IMR-90 (cell line): ENCODE results near the gene TBC1D23. TPM values are rescaled to one million over a fixed set of nuclear protein-coding genes. Genes with fewer than 3 reads are reported as not detected.

Source experiments
- ATAC-seq: fragments of 200-7000 bp; cut with Tn5 transposase; 2 replicates; pipeline ENCODE4 v1.9.1; 2020; ENCODE audit warnings: low read depth, mild to moderate bottlenecking, moderate library complexity
- BruUV-seq: library from RNA; stranded (reverse); fragments of 400-500 nt; replicated peaks from 2 replicates; lab custom pipeline; 2021; lab: Mats Ljungman, UMichigan
- CTCF ChIA-PET: fragments of 300-600 bp; formaldehyde crosslinking; extraction: SDS; loops from one replicate; lab custom pipeline; 2021; ENCODE audit warnings: antibody characterized with exemption; lab: Yijun Ruan, JAX
- POLR2A ChIA-PET: fragments of 300-600 bp; sonication (Branson Sonifier 250); formaldehyde crosslinking; loops from one replicate; lab custom pipeline; 2022; ENCODE audit warnings: antibody characterized with exemption; ENCODE audit not compliant: unreplicated experiment; lab: Charles Lee
- DNase-seq: peaks from one replicate; pipeline ENCODE4 v3.0.0; 2013
- H2AFZ ChIP-seq: replicated peaks from 2 replicates; pipeline ENCODE3; 2013; ENCODE audit warnings: low read length, mild to moderate bottlenecking; ENCODE audit not compliant: poor library complexity
- H2AK5ac ChIP-seq: 2 replicates; pipeline ENCODE4 v1.6.1; 2013; ENCODE audit warnings: low read depth, low read length, inconsistent platforms
- H2AK9ac ChIP-seq: replicated peaks from 2 replicates; pipeline ENCODE3; 2013; ENCODE audit warnings: mild to moderate bottlenecking, low read depth, low read length, moderate library complexity; ENCODE audit not compliant: poor library complexity
- H2BK120ac ChIP-seq: 2 replicates; pipeline ENCODE4 v1.6.1; 2013; ENCODE audit warnings: low read depth, low read length, inconsistent platforms
- H2BK15ac ChIP-seq: 3 replicates; pipeline ENCODE4 v1.6.1; 2013; ENCODE audit warnings: low read depth, low read length, inconsistent platforms
- H2BK20ac ChIP-seq: 2 replicates; pipeline ENCODE4 v1.6.1; 2013; ENCODE audit warnings: low read depth, mild to moderate bottlenecking, inconsistent platforms, low read length, moderate library complexity
- H2BK5ac ChIP-seq: 2 replicates; pipeline ENCODE4 v1.6.1; 2013; ENCODE audit warnings: mild to moderate bottlenecking, low read depth, low read length, inconsistent platforms; ENCODE audit not compliant: poor library complexity, severe bottlenecking
- H3K14ac ChIP-seq: replicated peaks from 2 replicates; pipeline ENCODE4 v1.6.1; 2013; ENCODE audit warnings: low read depth, low read length, inconsistent platforms
- H3K18ac ChIP-seq: 2 replicates; pipeline ENCODE4 v1.6.1; 2013; ENCODE audit warnings: low read depth, low read length, control low read depth
- H3K23ac ChIP-seq: 2 replicates; pipeline ENCODE4 v1.6.1; 2013; ENCODE audit warnings: low read depth, low read length, inconsistent platforms
- H3K27ac ChIP-seq: 2 replicates; pipeline ENCODE4 v1.5.1; 2013; ENCODE audit warnings: mild to moderate bottlenecking, control low read depth, low read length; ENCODE audit not compliant: insufficient read depth
- H3K27me3 ChIP-seq: 2 replicates; pipeline ENCODE4 v1.6.1; 2013; ENCODE audit warnings: low read length; ENCODE audit not compliant: control insufficient read depth, insufficient read depth
- H3K36me3 ChIP-seq: 2 replicates; pipeline ENCODE4 v1.6.1; 2013; ENCODE audit warnings: low read length, mixed read lengths; ENCODE audit not compliant: control insufficient read depth, insufficient read depth
- H3K4ac ChIP-seq: 2 replicates; pipeline ENCODE4 v1.6.1; 2013; ENCODE audit warnings: low read depth, low read length, inconsistent platforms
- H3K4me1 ChIP-seq: 2 replicates; pipeline ENCODE4 v1.6.1; 2013; ENCODE audit warnings: low read length, mixed read lengths; ENCODE audit not compliant: control insufficient read depth, insufficient read depth
- H3K4me2 ChIP-seq: 2 replicates; pipeline ENCODE4 v1.6.1; 2013; ENCODE audit warnings: low read depth, mild to moderate bottlenecking, control low read depth, low read length, moderate library complexity
- H3K4me3 ChIP-seq: 2 replicates; pipeline ENCODE4 v1.5.1; 2013; ENCODE audit warnings: low read depth, mild to moderate bottlenecking, control low read depth, low read length, moderate library complexity; ENCODE audit not compliant: insufficient read depth
- H3K56ac ChIP-seq: 2 replicates; pipeline ENCODE4 v1.6.1; 2013; ENCODE audit warnings: low read length, inconsistent platforms; ENCODE audit not compliant: insufficient read depth; ENCODE audit errors: extremely low read depth
- H3K79me1 ChIP-seq, 2 experiments: 2 replicates each; pipeline ENCODE4 v1.6.1; 2013; ENCODE audit warnings: low read length in 2 of 2, inconsistent platforms in 1 of 2, low read depth in 1 of 2
- H3K9ac ChIP-seq: 2 replicates; pipeline ENCODE4 v1.6.1; 2013; ENCODE audit warnings: low read depth, low read length, control low read depth
- H3K9me1 ChIP-seq: 2 replicates; pipeline ENCODE4 v1.6.1; 2013; ENCODE audit warnings: low read length, inconsistent platforms; ENCODE audit not compliant: insufficient read depth
- H3K9me3 ChIP-seq: 2 replicates; pipeline ENCODE4 v1.6.1; 2013; ENCODE audit warnings: low read length; ENCODE audit not compliant: control insufficient read depth, insufficient read depth
- H4K20me1 ChIP-seq: 2 replicates; pipeline ENCODE4 v1.6.1; 2013; ENCODE audit warnings: low read length, inconsistent platforms; ENCODE audit not compliant: insufficient read depth
- H4K5ac ChIP-seq: 2 replicates; pipeline ENCODE4 v1.6.1; 2013; ENCODE audit warnings: mild to moderate bottlenecking, low read depth, low read length, control low read depth
- H4K8ac ChIP-seq, 2 experiments: 2 replicates each; pipeline ENCODE4 v1.6.1; 2013; ENCODE audit warnings: low read depth in 2 of 2, low read length in 2 of 2, control low read depth in 1 of 2, inconsistent platforms in 1 of 2
- H4K91ac ChIP-seq: 2 replicates; pipeline ENCODE4 v1.6.1; 2013; ENCODE audit warnings: low read depth, low read length, inconsistent platforms; ENCODE audit not compliant: insufficient read depth
- BHLHE40 ChIP-seq: fragments of 150-350 bp; IDR thresholded peaks from 2 replicates; pipeline ENCODE4 v1.6.1; 2016; ENCODE audit warnings: mild to moderate bottlenecking, low read depth, low read length
- CEBPB ChIP-seq: IDR thresholded peaks from 2 replicates; pipeline ENCODE4 v1.6.1; 2012; ENCODE audit warnings: low read depth, low read length, improper control_type of control experiment
- CHD1 ChIP-seq: IDR thresholded peaks from 2 replicates; pipeline ENCODE4 v1.6.1; 2012; ENCODE audit warnings: low read depth, low read length, improper control_type of control experiment
- MAZ ChIP-seq: IDR thresholded peaks from 2 replicates; pipeline ENCODE4 v1.6.1; 2012; ENCODE audit warnings: low read depth, mild to moderate bottlenecking, low read length, improper control_type of control experiment, moderate library complexity, borderline replicate concordance
- MXI1 ChIP-seq: IDR thresholded peaks from 2 replicates; pipeline ENCODE4 v1.6.1; 2012; ENCODE audit warnings: low read depth, mild to moderate bottlenecking, low read length, moderate library complexity, borderline replicate concordance
- NFE2L2 ChIP-seq: fragments of 150-350 bp; IDR thresholded peaks from 2 replicates; pipeline ENCODE4 v1.6.1; 2016; ENCODE audit warnings: low read depth, mild to moderate bottlenecking, low read length
- RAD21 ChIP-seq: IDR thresholded peaks from 2 replicates; pipeline ENCODE4 v1.6.1; 2012; ENCODE audit warnings: low read length, improper control_type of control experiment
- RCOR1 ChIP-seq: IDR thresholded peaks from 2 replicates; pipeline ENCODE4 v1.6.1; 2012; ENCODE audit warnings: mild to moderate bottlenecking, low read length, improper control_type of control experiment; ENCODE audit not compliant: insufficient replicate concordance
- WGBS, 2 experiments: methylation state at CpG; one replicate each; pipeline versions ENCODE4 v1.1.5 to v1.1.7; 2013; ENCODE audit warnings: missing lambda C conversion rate in 2 of 2; ENCODE audit not compliant: insufficient read length in 1 of 2; ENCODE audit errors: extremely low coverage in 2 of 2; 5-methylcytosine and 5-hydroxymethylcytosine counted together
- dilution Hi-C: fragments of 300-500 bp; cut with HindIII; formaldehyde crosslinking; loops from one replicate; pipeline ENCODE4 v1.14.3; 2018; ENCODE audit warnings: low sequenced_read_pairs; ENCODE audit not compliant: unreplicated experiment
- in situ Hi-C: fragments of 300-500 bp; cut with MboI; formaldehyde crosslinking; loops from 3 replicates; pipeline ENCODE4 v1.14.3; 2019; ENCODE audit warnings: low sequenced_read_pairs, inconsistent platforms, mixed read lengths
- intact Hi-C: fragments of 100-400 bp; cut with micrococcal nuclease; formaldehyde crosslinking; loops from 2 replicates; pipeline ENCODE4 v1.10.0; 2022
- polyA plus RNA-seq, 3 experiments: library from polyadenylated mRNA; depleted of rRNA; stranded (reverse); fragments of >200 nt; gene quantifications; 2 replicates each; pipeline ENCODE4 v1.2.3, GENCODE V29; 2012; ENCODE audit warnings: low replicate concordance in 1 of 3
- total RNA-seq: library from RNA; depleted of rRNA; stranded (reverse); fragments of >200 nt; gene quantifications from 2 replicates; pipeline ENCODE4 v1.2.3, GENCODE V29; 2012
- TF ChIP-seq, protein P1 (sequence below): conservative IDR thresholded peaks from 2 replicates; pipeline ENCODE4 v1.5.1; 2012; ENCODE audit warnings: mild to moderate bottlenecking, low read depth, low read length, improper control_type of control experiment
- TF ChIP-seq, protein P2 (sequence below): fragments of 150-350 bp; IDR thresholded peaks from 2 replicates; pipeline ENCODE4 v1.6.1; 2016; ENCODE audit warnings: low read depth, mild to moderate bottlenecking, low read length, moderate library complexity, borderline replicate concordance
- TF ChIP-seq, protein P3 (sequence below): fragments of 150-350 bp; IDR thresholded peaks from 2 replicates; pipeline ENCODE4 v1.6.1; 2017; ENCODE audit warnings: mild to moderate bottlenecking, antibody characterized with exemption, low read length, low read depth

TBC1D23 gene
- total and polyA plus RNA-seq, 2 of the 4 experiments (the other 2 are of a cell fraction) = 21.2 to 67.0 TPM

DNA sequence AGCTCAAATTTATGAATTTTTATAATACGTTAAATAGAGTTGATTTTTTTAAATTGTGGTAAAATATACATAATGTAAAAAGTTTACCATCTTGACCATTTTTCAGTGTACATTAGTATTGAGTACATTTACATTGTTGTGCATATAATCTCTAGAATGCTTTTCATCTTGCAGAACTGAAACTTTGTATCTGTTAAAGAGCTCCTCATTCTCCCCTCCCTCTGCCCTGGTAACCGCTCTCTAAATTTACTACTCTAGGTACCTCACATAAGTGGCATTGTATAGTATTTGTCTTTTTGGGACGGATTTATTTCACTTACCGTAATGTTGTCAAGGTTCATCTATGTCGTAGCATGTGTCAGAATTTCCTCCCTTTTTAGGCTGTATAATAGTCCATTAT is 13.6 kb downstream of the TBC1D23 start:
- no peak overlapping the region for H3K56ac ChIP-seq
- H3K36me3 ChIP-seq = no peaks in the 10 kb centered on the region
- H2AK5ac ChIP-seq = no peak overlapping the region
- no peaks in the 10 kb centered on the region for H3K9me3 ChIP-seq
- H2BK120ac ChIP-seq = no peak overlapping the region
- H2BK15ac ChIP-seq = no peak overlapping the region
- no TSS peak for BruUV-seq
- POLR2A ChIA-PET = no interaction called here
- no peak overlapping the region for H2BK5ac ChIP-seq
- no peaks in the 10 kb centered on the region for H3K27me3 ChIP-seq
- H3K14ac ChIP-seq = no peak overlapping the region
- no peak overlapping the region for H3K4me3 ChIP-seq
- H3K27ac ChIP-seq = no peak overlapping the region
- H3K79me1 ChIP-seq = peaks cover 22 to 52% of the 10 kb centered on the region in 2 experiments
- no peak overlapping the region for H2BK20ac ChIP-seq
- no peaks in the 10 kb centered on the region; the same call in 1 of the 2 replicates for H3K9me1 ChIP-seq
- TF ChIP-seq RCOR1 = no peak
- TF ChIP-seq CEBPB = no peak
- no peak for TF ChIP-seq CHD1
- TF ChIP-seq, protein P1, sequence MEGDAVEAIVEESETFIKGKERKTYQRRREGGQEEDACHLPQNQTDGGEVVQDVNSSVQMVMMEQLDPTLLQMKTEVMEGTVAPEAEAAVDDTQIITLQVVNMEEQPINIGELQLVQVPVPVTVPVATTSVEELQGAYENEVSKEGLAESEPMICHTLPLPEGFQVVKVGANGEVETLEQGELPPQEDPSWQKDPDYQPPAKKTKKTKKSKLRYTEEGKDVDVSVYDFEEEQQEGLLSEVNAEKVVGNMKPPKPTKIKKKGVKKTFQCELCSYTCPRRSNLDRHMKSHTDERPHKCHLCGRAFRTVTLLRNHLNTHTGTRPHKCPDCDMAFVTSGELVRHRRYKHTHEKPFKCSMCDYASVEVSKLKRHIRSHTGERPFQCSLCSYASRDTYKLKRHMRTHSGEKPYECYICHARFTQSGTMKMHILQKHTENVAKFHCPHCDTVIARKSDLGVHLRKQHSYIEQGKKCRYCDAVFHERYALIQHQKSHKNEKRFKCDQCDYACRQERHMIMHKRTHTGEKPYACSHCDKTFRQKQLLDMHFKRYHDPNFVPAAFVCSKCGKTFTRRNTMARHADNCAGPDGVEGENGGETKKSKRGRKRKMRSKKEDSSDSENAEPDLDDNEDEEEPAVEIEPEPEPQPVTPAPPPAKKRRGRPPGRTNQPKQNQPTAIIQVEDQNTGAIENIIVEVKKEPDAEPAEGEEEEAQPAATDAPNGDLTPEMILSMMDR = no peak
- no peak for TF ChIP-seq NFE2L2
- TF ChIP-seq, protein P2, sequence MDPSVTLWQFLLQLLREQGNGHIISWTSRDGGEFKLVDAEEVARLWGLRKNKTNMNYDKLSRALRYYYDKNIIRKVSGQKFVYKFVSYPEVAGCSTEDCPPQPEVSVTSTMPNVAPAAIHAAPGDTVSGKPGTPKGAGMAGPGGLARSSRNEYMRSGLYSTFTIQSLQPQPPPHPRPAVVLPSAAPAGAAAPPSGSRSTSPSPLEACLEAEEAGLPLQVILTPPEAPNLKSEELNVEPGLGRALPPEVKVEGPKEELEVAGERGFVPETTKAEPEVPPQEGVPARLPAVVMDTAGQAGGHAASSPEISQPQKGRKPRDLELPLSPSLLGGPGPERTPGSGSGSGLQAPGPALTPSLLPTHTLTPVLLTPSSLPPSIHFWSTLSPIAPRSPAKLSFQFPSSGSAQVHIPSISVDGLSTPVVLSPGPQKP = no peak
- no peak for TF ChIP-seq RAD21
- no peak for TF ChIP-seq MXI1
- no peak for TF ChIP-seq BHLHE40
- TF ChIP-seq MAZ = no peak
- TF ChIP-seq, protein P3, sequence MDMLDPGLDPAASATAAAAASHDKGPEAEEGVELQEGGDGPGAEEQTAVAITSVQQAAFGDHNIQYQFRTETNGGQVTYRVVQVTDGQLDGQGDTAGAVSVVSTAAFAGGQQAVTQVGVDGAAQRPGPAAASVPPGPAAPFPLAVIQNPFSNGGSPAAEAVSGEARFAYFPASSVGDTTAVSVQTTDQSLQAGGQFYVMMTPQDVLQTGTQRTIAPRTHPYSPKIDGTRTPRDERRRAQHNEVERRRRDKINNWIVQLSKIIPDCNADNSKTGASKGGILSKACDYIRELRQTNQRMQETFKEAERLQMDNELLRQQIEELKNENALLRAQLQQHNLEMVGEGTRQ = no peak
- no peak overlapping the region for H2AK9ac ChIP-seq
- ATAC-seq = no peak
- H4K8ac ChIP-seq = no peak overlapping the region
- no peak overlapping the region for H3K9ac ChIP-seq
- in situ Hi-C loops = no loop called here
- H3K4ac ChIP-seq = no peak overlapping the region
- H3K18ac ChIP-seq = no peak overlapping the region
- no peak overlapping the region for H3K23ac ChIP-seq
- dilution Hi-C loops = no loop called here
- H4K91ac ChIP-seq = no peak overlapping the region
- no CpG with 5 or more reads among the region's 5 CpGs for WGBS, 2 experiments
- CTCF ChIA-PET = no interaction called here
- peaks cover 10% of the 10 kb centered on the region; the same call in 1 of the 2 replicates for H4K20me1 ChIP-seq
- no peak overlapping the region for H2AFZ ChIP-seq
- H4K5ac ChIP-seq = no peak overlapping the region
- H3K4me2 ChIP-seq = no peak overlapping the region
- intact Hi-C loops = no loop called here
- no peak for DNase-seq
- H3K4me1 ChIP-seq = peaks cover 8% of the 10 kb centered on the region; the same call in 1 of the 2 replicates
